ENCODE results near the gene PLPP4. TPM values are rescaled to one million over a fixed set of nuclear protein-coding genes. Genes with fewer than 3 reads are reported as not detected.

PLPP4 gene
- total RNA-seq, 1 experiment from 2014 or later = 1.3 TPM

DNA sequence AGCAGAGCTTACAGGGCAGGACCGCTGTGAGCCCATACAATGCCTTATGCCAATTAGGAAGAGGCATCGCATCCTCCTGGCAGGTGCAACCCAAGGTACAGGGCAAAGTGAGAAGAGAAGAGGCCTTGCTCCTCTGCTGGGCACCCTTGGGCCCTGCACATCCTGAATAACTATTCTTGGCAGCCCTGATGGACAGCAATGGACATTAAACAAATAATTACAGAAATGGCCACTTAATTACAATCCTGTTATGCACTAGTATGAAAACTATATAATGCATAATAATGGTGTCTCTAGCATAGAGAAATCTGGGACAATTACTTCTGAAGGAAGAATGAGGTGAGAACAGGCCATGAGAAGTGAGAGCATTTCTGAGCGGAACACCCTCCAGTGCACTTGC lies 83.5 kb downstream of the PLPP4 start:
- no peaks in the 10 kb centered on the region for H3K9me3 Mint-ChIP-seq (ENCODE audit: unreplicated experiment)

DNA sequence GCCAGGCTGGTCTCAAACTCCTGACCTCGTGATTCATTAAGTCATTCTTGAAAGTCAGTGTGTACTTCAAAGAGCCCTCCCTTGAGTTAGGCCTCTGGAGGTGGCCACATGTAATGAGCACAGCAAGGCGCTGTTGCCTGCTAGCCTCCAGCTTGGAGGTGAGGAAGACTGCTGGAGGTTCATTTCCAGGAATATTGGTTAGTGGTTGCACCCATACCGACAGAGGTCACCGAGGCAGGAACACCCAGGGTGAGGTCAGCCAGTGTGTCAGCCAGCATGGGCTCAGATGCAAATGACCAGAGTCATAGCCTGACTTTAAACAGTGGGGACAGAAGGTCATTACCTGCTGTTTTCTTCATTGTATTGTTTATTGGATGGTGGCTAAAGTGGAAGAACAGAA lies 85.0 kb downstream of the PLPP4 start:
- POLR2A ChIA-PET = no interaction called here
- Mint-ChIP-seq H3K4me3 (ENCODE audit: unreplicated experiment) (no peak overlapping the region), H3K27ac (ENCODE audit: low read depth, unreplicated experiment) (no peak overlapping the region), H3K36me3 (ENCODE audit: insufficient read depth, unreplicated experiment) (no peaks in the 10 kb centered on the region), H3K27me3 (ENCODE audit: insufficient read depth, unreplicated experiment) (no peaks in the 10 kb centered on the region), H3K9me3 (ENCODE audit: unreplicated experiment) (no peaks in the 10 kb centered on the region), H3K4me1 (ENCODE audit: insufficient read depth, unreplicated experiment) (no peaks in the 10 kb centered on the region)
- CTCF ChIA-PET = interaction anchor here (1.1 kb wide), 1 partner anchor 21 kb away, joined by 3 read pairs; no protein-coding TSS in a partner anchor
- TF ChIP-seq, protein P1, sequence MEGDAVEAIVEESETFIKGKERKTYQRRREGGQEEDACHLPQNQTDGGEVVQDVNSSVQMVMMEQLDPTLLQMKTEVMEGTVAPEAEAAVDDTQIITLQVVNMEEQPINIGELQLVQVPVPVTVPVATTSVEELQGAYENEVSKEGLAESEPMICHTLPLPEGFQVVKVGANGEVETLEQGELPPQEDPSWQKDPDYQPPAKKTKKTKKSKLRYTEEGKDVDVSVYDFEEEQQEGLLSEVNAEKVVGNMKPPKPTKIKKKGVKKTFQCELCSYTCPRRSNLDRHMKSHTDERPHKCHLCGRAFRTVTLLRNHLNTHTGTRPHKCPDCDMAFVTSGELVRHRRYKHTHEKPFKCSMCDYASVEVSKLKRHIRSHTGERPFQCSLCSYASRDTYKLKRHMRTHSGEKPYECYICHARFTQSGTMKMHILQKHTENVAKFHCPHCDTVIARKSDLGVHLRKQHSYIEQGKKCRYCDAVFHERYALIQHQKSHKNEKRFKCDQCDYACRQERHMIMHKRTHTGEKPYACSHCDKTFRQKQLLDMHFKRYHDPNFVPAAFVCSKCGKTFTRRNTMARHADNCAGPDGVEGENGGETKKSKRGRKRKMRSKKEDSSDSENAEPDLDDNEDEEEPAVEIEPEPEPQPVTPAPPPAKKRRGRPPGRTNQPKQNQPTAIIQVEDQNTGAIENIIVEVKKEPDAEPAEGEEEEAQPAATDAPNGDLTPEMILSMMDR (IDR thresholded peaks at IDR 0.05; ENCODE audit: unreplicated experiment) = no peak
- no peak for DNase-seq (ENCODE audit: unreplicated experiment)
- BruUV-seq (replicated peaks) = no TSS peak
- intact Hi-C loops (cut with micrococcal nuclease) = no loop called here

More for the DNA sequence above, 83.5 kb downstream of the PLPP4 start:
- TF ChIP-seq, protein P1 (IDR thresholded peaks at IDR 0.05; ENCODE audit: unreplicated experiment) = no peak
- no peaks in the 10 kb centered on the region for H3K36me3 Mint-ChIP-seq (ENCODE audit: insufficient read depth, unreplicated experiment)
- H3K4me3 Mint-ChIP-seq (ENCODE audit: unreplicated experiment) = no peak overlapping the region
- CTCF ChIA-PET = interaction anchor here (0.6 to 1.0 kb wide), 2 partner anchors 37 to 117 kb away, joined by 3 to 4 read pairs; no protein-coding TSS in a partner anchor
- no peaks in the 10 kb centered on the region for H3K4me1 Mint-ChIP-seq (ENCODE audit: insufficient read depth, unreplicated experiment)
- BruUV-seq (replicated peaks) = no TSS peak
- H3K27me3 Mint-ChIP-seq (ENCODE audit: insufficient read depth, unreplicated experiment) = no peaks in the 10 kb centered on the region
- DNase-seq (ENCODE audit: unreplicated experiment) = no peak
- no peak overlapping the region for H3K27ac Mint-ChIP-seq (ENCODE audit: low read depth, unreplicated experiment)
- intact Hi-C loops (cut with micrococcal nuclease) = no loop called here
- POLR2A ChIA-PET = no interaction called here

DNA sequence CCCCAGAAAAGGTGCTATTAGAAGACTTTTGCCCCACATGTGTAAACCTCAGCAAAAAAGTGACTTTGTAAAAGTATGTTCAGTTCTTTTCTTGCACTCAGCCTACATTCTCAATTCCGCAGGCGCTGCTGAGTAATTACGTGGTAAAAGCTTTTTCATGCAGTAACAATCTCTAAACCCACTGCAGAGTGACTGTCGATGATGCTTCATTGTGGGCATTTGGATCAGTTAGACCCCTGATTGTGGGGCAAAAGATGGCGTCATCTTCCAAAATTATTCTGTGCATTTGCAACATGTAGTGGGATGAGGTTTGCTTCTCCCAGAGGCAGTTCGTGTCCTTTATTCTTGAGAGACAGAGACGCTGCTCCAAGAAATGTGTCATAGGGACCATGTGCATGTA lies 85.6 kb downstream of the PLPP4 start:
- POLR2A ChIA-PET = no interaction called here
- DNase-seq (ENCODE audit: unreplicated experiment) = no peak
- CTCF ChIA-PET = interaction anchor here (1.1 kb wide), 1 partner anchor 22 kb away, joined by 3 read pairs; no protein-coding TSS in a partner anchor
- no peaks in the 10 kb centered on the region for H3K9me3 Mint-ChIP-seq (ENCODE audit: unreplicated experiment)
- no peak overlapping the region for H3K27ac Mint-ChIP-seq (ENCODE audit: low read depth, unreplicated experiment)
- H3K4me1 Mint-ChIP-seq (ENCODE audit: insufficient read depth, unreplicated experiment) = no peaks in the 10 kb centered on the region
- H3K36me3 Mint-ChIP-seq (ENCODE audit: insufficient read depth, unreplicated experiment) = no peaks in the 10 kb centered on the region
- intact Hi-C loops (cut with micrococcal nuclease) = no loop called here
- H3K4me3 Mint-ChIP-seq (ENCODE audit: unreplicated experiment) = no peak overlapping the region
- TF ChIP-seq, protein P1 (IDR thresholded peaks at IDR 0.05; ENCODE audit: unreplicated experiment) = no peak
- H3K27me3 Mint-ChIP-seq (ENCODE audit: insufficient read depth, unreplicated experiment) = no peaks in the 10 kb centered on the region
- BruUV-seq (replicated peaks) = no TSS peak

DNA sequence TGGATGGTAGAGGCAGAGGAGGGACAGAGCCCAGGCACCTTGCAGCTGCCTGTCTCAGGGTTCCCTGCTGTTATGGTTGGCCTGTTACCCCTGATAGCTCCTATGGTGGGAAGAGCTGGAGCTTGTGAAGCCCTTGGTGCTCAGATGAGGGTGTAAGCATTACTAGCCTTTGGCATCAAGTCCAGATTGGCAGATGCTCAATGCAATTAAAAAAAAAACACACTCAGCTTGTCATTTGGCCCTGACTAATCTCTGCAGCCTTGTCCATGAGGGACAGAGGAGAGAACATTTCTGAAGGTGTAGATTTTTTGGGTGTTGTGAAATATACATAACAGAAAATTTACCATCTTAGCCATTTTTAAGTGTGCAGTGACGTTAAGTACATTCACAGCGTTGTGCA lies 86.3 kb downstream of the PLPP4 start:
- TF ChIP-seq, protein P1 (IDR thresholded peaks at IDR 0.05; ENCODE audit: unreplicated experiment) = no peak
- ChIA-PET POLR2A (no interaction called here), CTCF (interaction anchor here (1.1 kb wide), 1 partner anchor 22 kb away, joined by 3 read pairs; no protein-coding TSS in a partner anchor)
- DNase-seq (ENCODE audit: unreplicated experiment) = no peak
- H3K27me3 Mint-ChIP-seq (ENCODE audit: insufficient read depth, unreplicated experiment) = no peaks in the 10 kb centered on the region
- H3K4me3 Mint-ChIP-seq (ENCODE audit: unreplicated experiment) = no peak overlapping the region
- no peaks in the 10 kb centered on the region for H3K36me3 Mint-ChIP-seq (ENCODE audit: insufficient read depth, unreplicated experiment)
- H3K9me3 Mint-ChIP-seq (ENCODE audit: unreplicated experiment) = no peaks in the 10 kb centered on the region
- intact Hi-C loops (cut with micrococcal nuclease) = no loop called here
- BruUV-seq (replicated peaks) = no TSS peak
- no peaks in the 10 kb centered on the region for H3K4me1 Mint-ChIP-seq (ENCODE audit: insufficient read depth, unreplicated experiment)
- H3K27ac Mint-ChIP-seq (ENCODE audit: low read depth, unreplicated experiment) = no peak overlapping the region

All from MCF 10A (cell line).